Body of pancreas (tissue), 4 donors: ENCODE results near the gene SPRED1. TPM values are rescaled to one million over a fixed set of nuclear protein-coding genes. Genes with fewer than 3 reads are reported as not detected.
A peak's percentile ranks its signal among the peaks of the same experiment; 100 is the strongest.

ENCODE experiments used
- ATAC-seq: fragments of 150-250 bp; one replicate; pipeline ENCODE4 v1.9.1; 2016
- DNase-seq, 4 donors: peaks; one replicate each; pipeline ENCODE4 v3.0.0-alpha.2; 2019
- H3K27ac ChIP-seq, 4 donors: fragments of 200-600 bp; sonication (generic); 1 replicate in 3 of 4; 2 replicates in 1 of 4; pipeline versions ENCODE4 v1.5.1 to v1.6.1; 2016 to 2019; ENCODE audit warnings: mild to moderate bottlenecking in 1 of 4, mixed read lengths in 1 of 4, moderate library complexity in 1 of 4
- H3K27me3 ChIP-seq, 2 donors: fragments of 200-600 bp; sonication (generic); one replicate each; pipeline ENCODE4 v1.6.0; 2016; ENCODE audit warnings: mild to moderate bottlenecking in 1 of 2
- H3K36me3 ChIP-seq, 2 donors: fragments of 200-600 bp; sonication (generic); replicated peaks in 1 of 2; 2 replicates each; pipeline ENCODE4 v1.5.1; 2016; ENCODE audit warnings: low read depth in 2 of 2; ENCODE audit not compliant: insufficient read depth in 1 of 2
- H3K4me1 ChIP-seq: fragments of 200-600 bp; sonication (generic); one replicate; pipeline ENCODE4 v1.6.0; 2016
- H3K4me3 ChIP-seq, 2 donors: fragments of 200-600 bp; sonication (generic); 1 replicate in 1 of 2; 2 replicates in 1 of 2; pipeline ENCODE4 v1.5.1; 2016 to 2019
- H3K9me3 ChIP-seq, 3 donors: fragments of 200-600 bp; sonication (generic); 1 replicate in 2 of 3; 2 replicates in 1 of 3; pipeline ENCODE4 v1.5.1; 2016
- CTCF ChIP-seq, 7 experiments: fragments of 450-650 bp in 4 of 7; fragments of 200-600 bp in 3 of 7; sonication (generic) in 3 of 7; IDR thresholded peaks; one replicate each; pipeline ENCODE4 v1.5.1; 2016 to 2019; ENCODE audit warnings: antibody characterized with exemption in 7 of 7
- POLR2A ChIP-seq, 3 donors: fragments of 450-650 bp; IDR thresholded peaks; one replicate each; pipeline ENCODE4 v1.6.1; 2016; ENCODE audit warnings: antibody characterized with exemption in 3 of 3, mild to moderate bottlenecking in 2 of 3
- WGBS, 2 donors: methylation state at CpG; one replicate each; pipeline ENCODE4 v1.1.5; 2017; 5-methylcytosine and 5-hydroxymethylcytosine counted together
- intact Hi-C: fragments of 100-400 bp; cut with DNase I; formaldehyde crosslinking; loops from one replicate; pipeline ENCODE4 v1.15.1; 2023
- total RNA-seq, 2 donors: library from RNA; depleted of rRNA; stranded (reverse); fragments of >200 nt; gene quantifications; one replicate each; pipeline ENCODE4 v1.1.0, GENCODE V29; 2016

SPRED1 gene
- total RNA-seq, 2 donors from 2014 or later: 11.7 to 12.9 TPM

DNA sequence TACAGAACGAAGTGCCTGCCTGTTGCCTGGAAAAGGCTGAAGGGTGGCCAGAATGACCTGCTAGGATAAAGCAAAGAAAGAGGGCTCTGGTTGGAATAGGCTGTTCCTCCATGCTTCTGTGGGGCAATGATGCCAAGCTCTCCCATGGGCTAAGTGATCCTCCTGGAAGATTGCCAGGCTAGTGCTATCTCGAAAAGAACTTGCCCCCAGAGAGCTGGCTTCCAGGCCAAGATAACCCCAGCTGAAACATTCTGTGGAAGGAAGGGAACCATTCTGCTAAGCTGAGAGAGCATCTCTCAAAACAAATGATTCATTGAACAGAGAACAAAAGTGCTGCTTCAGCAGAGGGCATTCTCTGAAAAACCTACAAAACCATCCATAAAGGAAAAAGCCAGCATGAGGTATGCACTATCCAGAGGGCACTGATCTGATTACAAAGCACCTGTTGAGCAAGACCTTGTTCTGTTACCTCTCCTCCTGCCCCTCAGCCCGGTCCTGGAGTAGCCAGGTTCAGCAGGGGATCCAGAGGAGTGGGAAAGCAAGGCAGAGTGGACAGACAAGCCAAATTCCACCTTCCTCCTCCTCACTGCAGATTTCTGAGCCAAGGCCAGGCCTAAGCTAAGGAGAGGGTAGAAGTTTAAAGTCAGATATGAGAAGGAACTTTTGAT is 31.9 kb upstream of the SPRED1 start:
- TF ChIP-seq POLR2A (IDR thresholded peaks at IDR 0.05): no peak
- no peak for TF ChIP-seq CTCF (IDR thresholded peaks at IDR 0.05)
- Histone ChIP-seq H3K4me3 (no peak overlapping the region), H3K27ac (no peak overlapping the region), H3K27me3 (no peaks in the 10 kb centered on the region), H3K4me1 (no peaks in the 10 kb centered on the region), H3K9me3 (no peaks in the 10 kb centered on the region), H3K36me3 (no peaks in the 10 kb centered on the region)
- DNase-seq (no peak), ATAC-seq (no peak)
- intact Hi-C loops: no loop called here
- 39 to 68% methylated on average over 3 of the region's 3 CpGs for WGBS, 2 donors

DNA sequence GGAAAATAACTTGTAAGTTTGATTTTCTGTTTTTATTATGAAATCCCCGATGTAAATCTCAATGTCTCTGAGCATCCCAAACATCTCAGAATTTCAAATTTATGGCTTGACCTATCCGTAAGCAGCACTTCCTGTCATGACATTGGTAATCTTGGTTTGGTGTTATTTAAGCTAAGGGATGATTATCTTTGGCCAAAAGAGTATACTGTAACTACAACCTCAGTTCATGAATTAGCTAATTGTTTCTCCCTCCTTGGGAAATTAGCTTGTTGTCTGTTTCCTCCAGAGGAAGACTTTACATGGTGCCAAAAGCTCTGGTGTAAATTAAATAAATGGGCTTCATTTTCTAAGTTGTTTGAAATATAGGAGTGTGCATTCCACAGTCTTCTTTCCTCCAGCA is 28.1 kb upstream of the SPRED1 start:
- 72 to 73% methylated on average over 2 of the region's 2 CpGs for WGBS, 2 donors
- H3K27ac ChIP-seq: peak overlapping the region in 1 of 4 donors; percentile 11
- intact Hi-C loops: no loop called here
- H3K36me3 ChIP-seq: no peaks in the 10 kb centered on the region
- H3K27me3 ChIP-seq: no peaks in the 10 kb centered on the region
- H3K4me3 ChIP-seq: no peak overlapping the region
- H3K9me3 ChIP-seq: no peaks in the 10 kb centered on the region
- no peak for TF ChIP-seq CTCF (IDR thresholded peaks at IDR 0.05)
- no peak for TF ChIP-seq POLR2A (IDR thresholded peaks at IDR 0.05)
- H3K4me1 ChIP-seq: peaks cover 4% of the 10 kb centered on the region
- DNase-seq (no peak), ATAC-seq (no peak)

DNA sequence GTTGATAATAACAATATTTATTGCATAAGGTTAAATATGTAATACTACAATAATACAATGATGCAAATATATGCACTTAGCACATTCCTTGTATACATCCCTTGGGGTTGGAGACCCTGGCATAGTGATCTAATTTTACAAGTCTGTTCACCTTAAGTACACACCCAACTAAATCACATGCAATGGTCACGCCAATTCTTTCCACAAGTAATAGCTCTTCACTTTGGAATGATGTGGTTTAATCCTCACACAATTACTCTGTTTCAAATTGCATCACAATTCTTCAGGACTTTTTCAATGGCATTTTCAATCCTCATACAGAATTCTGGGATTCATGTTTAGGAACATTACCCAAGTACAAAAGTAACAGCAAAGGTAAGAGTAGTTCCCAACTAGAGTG is 27.3 kb upstream of the SPRED1 start:
- Histone ChIP-seq H3K36me3 (no peaks in the 10 kb centered on the region), H3K9me3 (no peaks in the 10 kb centered on the region), H3K4me3 (no peak overlapping the region), H3K27ac (no peak overlapping the region), H3K4me1 (peaks cover 4% of the 10 kb centered on the region), H3K27me3 (no peaks in the 10 kb centered on the region)
- no peak for DNase-seq
- no peak for TF ChIP-seq CTCF (IDR thresholded peaks at IDR 0.05)
- TF ChIP-seq POLR2A (IDR thresholded peaks at IDR 0.05): no peak
- ATAC-seq: no peak
- intact Hi-C loops: no loop called here
- 90 to 97% methylated on average over 1 of the region's 1 CpG for WGBS, 2 donors

DNA sequence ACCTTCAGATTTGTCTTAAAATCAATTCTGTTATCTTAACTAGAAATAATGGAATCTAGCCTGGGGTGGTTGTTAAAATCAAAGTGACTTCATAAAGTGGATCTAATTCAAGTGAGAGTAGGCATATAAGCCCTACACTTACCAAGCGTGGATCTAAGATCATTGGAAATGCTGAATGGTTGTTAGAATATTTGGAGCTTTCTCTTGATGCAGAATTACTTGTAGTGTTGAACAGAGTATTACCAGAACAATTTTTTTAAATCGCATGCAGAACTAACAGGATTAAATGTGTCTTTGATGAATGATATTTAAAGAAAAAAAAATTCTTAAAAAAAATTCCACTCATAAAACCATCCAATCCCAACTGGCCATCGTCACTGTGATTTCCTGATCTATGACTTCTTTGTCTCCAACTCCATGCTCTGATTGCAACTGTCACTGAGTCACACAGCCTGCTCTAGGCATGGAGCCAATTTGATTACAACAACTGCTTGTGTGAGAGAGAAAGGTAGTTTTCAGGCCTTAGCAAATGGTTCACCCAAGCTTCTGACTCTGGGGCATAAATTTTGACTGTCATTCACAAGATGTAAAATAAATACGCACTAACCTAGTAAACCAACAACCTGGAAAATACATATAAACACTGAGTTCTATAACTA is 25.9 kb upstream of the SPRED1 start:
- Histone ChIP-seq H3K27ac (peak overlapping the region in 2 of 4 donors; percentile 40 to 69), H3K27me3 (no peaks in the 10 kb centered on the region), H3K4me3 (no peak overlapping the region), H3K9me3 (no peaks in the 10 kb centered on the region), H3K4me1 (peaks cover 4% of the 10 kb centered on the region), H3K36me3 (no peaks in the 10 kb centered on the region)
- intact Hi-C loops: no loop called here
- ATAC-seq (peak; percentile 75), DNase-seq (peak; percentile 33 to 72 (median 52))
- TF ChIP-seq CTCF (IDR thresholded peaks at IDR 0.05) (no peak), POLR2A (IDR thresholded peaks at IDR 0.05) (no peak)
- WGBS, 2 donors: 47 to 59% methylated on average over 4 of the region's 4 CpGs

DNA sequence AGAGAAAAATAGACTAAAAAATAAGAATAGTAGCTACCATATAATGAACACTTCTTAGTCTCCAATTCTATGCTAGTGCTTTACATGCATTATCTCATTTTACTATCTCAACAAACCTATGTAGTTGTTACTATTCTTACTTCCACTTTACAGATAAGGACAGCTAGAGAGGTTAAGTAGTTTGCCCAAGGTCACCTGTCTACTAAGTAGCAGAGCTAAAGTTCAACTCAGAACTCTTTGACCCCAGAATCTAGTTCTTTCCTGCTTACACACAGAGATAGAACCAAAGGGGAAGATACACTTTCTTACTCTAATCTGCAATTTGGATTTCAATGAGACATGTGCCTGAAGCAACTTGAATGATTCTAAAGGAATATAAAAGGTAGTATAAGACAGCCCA is 24.7 kb upstream of the SPRED1 start:
- TF ChIP-seq POLR2A (IDR thresholded peaks at IDR 0.05): no peak
- no peak for TF ChIP-seq CTCF (IDR thresholded peaks at IDR 0.05)
- ATAC-seq: no peak
- H3K27ac ChIP-seq: no peak overlapping the region

More for the DNA sequence above, 24.7 kb upstream of the SPRED1 start:
- H3K4me1 ChIP-seq: peaks cover 4% of the 10 kb centered on the region
- H3K4me3 ChIP-seq: no peak overlapping the region
- H3K9me3 ChIP-seq: no peaks in the 10 kb centered on the region
- no peak for DNase-seq
- H3K36me3 ChIP-seq: no peaks in the 10 kb centered on the region
- intact Hi-C loops: no loop called here
- H3K27me3 ChIP-seq: no peaks in the 10 kb centered on the region
